Astrocyte of the spinal cord (primary cell): Measurements from ENCODE around the gene TBL1XR1.

Source experiments
- DNase-seq: peaks from one replicate; pipeline ENCODE4 v3.0.0; 2011; ENCODE audit warnings: low read depth, low spot score
- H3K4me3 ChIP-seq: 2 replicates; pipeline ENCODE4 v1.5.1; 2011; ENCODE audit warnings: low read depth, mild to moderate bottlenecking, low read length, moderate library complexity
- CTCF ChIP-seq: IDR thresholded peaks from 2 replicates; pipeline ENCODE4 v1.5.1; 2012; ENCODE audit warnings: low read depth, mild to moderate bottlenecking, low read length, inconsistent platforms
- in situ Hi-C: cut with HindIII; loops from 2 replicates; pipeline ENCODE4 v1.10.0; 2017; ENCODE audit warnings: low sequenced_read_pairs

TBL1XR1 gene

GRCh38 chr3:177053107-177053506 lies 144.2 kb downstream of the TBL1XR1 start:
- H3K4me3 ChIP-seq = no peak overlapping the region
- no peak for DNase-seq
- no peak for TF ChIP-seq CTCF
- in situ Hi-C loops = no loop called here

GRCh38 chr3:177051411-177051810 lies 145.9 kb downstream of the TBL1XR1 start:
- H3K4me3 ChIP-seq = no peak overlapping the region
- no peak for TF ChIP-seq CTCF
- in situ Hi-C loops = no loop called here
- DNase-seq = no peak

- peak; percentile 35 for TF ChIP-seq CTCF
- no peak overlapping the region for H3K4me3 ChIP-seq
- peak; percentile 71 for DNase-seq
- in situ Hi-C loops = no loop called here
These were observed 146.6 kb downstream of the TBL1XR1 start for GRCh38 chr3:177050501-177051237.

- TF ChIP-seq CTCF = no peak
- H3K4me3 ChIP-seq = no peak overlapping the region
- in situ Hi-C loops = no loop called here
- no peak for DNase-seq
These were observed 151.5 kb downstream of the TBL1XR1 start for GRCh38 chr3:177045767-177046166.

GRCh38 chr3:177045222-177045621 lies 152.1 kb downstream of the TBL1XR1 start:
- no peak for TF ChIP-seq CTCF
- DNase-seq = no peak
- in situ Hi-C loops = no loop called here
- H3K4me3 ChIP-seq = no peak overlapping the region

- no peak overlapping the region for H3K4me3 ChIP-seq
- no peak for TF ChIP-seq CTCF
- DNase-seq = no peak
- in situ Hi-C loops = no loop called here
These were observed 155.3 kb downstream of the TBL1XR1 start for GRCh38 chr3:177041730-177042551.
